HG03521 (cell line): Measurements from ENCODE around the gene OSBPL9.
"Not testable (repeated sequence)": the region's sequence is repeated elsewhere in the genome, so short reads cannot be mapped to it uniquely, and the experiment has no call there.

Experiments used
- ATAC-seq: cut with Tn5 transposase; IDR thresholded peaks from one replicate; pipeline ENCODE4 v1.9.1; 2021; ENCODE audit warnings: mild to moderate bottlenecking, moderate library complexity; ENCODE audit not compliant: unreplicated experiment

The OSBPL9 gene

DNA sequence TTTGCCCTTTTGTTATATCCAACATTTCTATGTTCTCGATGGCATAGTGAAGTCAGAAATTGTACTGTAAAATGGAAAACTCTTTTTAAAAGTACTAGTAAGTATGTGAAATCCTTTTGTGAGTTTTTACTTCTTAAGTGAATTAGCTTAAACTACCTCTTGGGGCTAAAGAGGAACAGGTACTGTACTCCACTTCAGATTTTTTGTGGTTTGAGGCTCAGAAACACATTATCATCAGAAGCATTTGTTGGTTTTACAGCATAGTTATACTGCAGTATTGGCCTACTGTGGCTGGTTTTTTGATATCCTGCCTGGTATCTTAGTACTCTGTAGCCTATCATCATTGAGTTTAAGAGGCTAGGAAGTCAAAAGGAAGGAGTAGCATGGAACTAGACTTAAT lies 144.5 kb downstream of the OSBPL9 start:
- no peak for ATAC-seq

DNA sequence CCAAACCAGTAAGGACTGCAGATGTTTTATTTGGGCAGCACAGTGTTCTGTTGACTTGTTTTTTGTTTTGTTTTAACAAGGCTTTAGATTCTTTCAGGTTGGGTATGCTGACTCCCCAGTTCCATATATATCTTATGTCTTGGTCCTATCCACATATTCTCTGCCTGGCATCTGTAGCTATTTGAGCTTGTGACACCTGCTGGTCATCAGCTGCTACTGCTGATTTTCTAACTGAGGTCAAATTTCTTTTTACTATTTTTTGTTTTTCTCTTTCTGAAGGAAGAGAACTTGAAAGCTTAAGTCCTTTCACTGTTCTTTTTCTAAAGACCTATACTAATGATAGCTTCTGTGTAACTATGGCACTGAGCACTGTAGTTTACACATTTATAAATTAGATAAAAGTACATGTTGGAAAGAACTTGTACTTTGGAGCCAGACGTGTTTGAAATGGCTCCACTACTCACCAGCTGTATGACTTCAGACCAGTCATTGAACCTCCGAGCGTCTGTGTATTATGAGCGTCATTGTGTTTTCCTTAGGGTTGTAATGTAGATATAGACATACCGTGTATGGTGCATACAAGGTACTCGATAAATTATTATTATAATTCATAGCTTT lies 152.2 kb downstream of the OSBPL9 start:
- no peak for ATAC-seq

DNA sequence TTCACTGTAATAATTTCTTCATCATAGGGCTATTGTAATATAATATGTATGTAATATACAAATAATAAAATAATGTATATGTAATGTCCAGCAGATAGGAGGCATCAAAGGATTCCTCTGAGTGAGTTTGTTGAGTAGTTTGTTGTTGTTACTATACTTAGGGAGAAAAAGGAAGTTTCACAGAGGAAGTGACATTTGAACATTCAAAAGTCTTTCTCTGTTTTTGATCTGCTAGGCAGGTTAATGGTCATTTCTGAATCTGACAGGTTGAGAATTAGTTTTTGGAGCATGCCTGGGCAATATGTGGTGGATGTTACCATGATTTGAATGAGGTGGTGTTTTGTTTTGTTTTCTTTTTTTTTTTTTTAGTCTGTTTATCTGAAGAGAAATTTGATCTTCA lies 159.5 kb downstream of the OSBPL9 start:
- no peak for ATAC-seq

DNA sequence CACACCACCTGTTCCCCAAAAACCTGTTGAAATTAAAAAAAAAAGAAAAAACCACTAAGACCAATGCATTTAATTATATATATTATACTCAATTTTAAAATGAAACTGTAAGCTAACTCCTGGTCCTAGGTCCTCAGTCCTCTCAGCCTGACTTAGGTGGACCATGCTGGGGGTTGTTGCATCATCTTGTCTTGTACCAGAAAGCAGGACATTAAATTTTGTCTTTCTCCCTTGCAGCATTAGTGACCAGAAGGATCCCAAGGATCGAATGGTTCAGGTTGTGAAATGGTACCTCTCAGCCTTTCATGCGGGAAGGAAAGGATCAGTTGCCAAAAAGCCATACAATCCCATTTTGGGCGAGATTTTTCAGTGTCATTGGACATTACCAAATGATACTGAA lies 164.0 kb downstream of the OSBPL9 start:
- no peak for ATAC-seq

DNA sequence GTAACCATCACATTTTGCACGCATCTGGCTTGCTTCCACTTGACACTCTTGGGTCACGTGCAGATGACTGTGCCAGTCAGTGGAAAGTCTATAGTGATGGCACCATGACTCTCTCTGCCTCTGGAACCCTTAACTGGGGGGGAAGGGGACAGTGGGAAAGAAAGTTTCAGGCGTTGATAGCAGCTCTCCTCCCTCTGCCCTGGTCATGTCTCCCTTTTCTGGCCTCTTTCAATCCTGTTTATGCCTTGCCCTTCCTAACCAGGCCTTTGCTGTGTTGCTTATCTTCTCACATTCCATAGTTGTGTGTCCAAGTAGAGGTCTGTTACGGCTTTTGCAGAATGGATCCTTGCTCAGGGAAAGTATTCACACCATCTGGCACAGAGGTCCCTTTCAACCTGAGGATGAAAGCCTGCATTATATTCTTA lies 168.1 kb downstream of the OSBPL9 start:
- no peak for ATAC-seq

DNA sequence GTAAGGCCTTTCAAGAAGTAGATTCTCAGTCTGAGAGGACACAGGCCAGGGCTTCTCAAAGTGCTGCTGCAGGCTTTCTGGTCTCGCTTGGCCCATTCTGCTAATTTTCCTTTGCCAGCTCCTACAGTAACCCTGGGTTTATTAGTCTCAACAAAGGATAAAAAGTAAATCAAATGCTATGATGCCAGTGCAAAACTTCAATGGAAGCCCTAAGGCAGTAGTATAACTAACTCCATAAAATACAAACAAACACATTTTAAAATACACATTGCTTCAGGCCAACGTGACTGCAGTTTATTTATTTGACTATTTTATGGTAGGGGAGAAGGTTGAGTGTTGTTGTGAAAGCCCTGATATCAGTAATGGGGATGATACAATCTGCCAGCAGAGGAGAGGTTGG lies 172.0 kb downstream of the OSBPL9 start:
- ATAC-seq: no peak

DNA sequence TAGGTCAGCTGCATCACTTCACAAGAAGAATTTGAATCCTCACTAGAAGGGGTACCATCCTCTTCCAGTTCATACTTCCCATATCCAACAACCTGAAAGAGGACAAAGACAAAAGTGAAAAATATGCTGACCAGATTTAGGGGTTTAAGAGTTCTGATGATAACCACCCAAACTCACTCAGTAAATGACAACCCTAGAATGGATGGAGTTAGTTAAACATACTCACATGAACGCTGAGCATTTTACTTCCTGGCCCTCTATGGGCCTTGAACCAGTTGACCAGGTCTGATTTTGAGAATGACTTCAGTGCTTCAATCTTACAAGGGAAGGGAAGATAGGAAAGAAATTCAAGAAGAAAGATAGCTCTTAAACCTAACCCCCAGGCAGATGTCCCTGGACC lies 172.4 kb downstream of the OSBPL9 start:
- ATAC-seq: no peak

DNA sequence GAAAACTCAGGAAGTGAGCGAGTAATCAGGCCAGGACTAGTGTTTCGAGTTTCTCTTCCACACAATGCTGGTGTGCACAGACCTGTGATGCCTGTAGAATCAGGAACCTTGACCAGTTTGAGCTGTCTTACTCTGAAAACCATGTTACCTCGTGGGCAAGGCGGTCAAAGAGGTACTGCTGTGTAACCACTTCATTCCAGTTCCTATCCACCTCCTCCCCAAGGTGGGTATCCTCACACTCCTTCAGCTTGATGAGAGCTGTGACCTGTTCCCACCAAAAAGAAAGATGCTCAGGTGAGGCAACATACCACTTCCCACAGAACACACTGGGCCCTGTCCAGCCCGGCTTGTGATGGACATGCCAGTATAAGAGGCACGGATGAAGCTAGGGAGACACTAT lies 173.5 kb downstream of the OSBPL9 start:
- ATAC-seq: no peak

DNA sequence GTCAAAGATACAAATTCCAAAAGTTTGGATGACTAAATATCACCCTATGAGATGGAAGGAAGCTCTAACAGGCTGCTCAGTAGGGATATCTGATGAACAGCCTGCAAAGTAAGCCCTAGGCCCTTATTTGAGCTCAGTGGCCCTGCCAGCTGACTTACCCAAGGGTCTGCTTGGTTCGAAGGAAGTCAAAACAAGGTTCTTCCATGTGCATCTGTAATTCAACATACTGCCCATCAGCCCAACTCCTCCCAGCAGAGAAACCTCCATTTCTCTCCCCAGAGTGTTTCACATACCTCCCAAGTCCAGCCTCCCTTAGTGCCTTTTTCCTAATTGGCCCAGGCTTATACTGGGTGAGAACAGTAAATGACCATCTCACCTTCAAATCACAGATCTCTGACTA lies 175.0 kb downstream of the OSBPL9 start:
- no peak for ATAC-seq

DNA sequence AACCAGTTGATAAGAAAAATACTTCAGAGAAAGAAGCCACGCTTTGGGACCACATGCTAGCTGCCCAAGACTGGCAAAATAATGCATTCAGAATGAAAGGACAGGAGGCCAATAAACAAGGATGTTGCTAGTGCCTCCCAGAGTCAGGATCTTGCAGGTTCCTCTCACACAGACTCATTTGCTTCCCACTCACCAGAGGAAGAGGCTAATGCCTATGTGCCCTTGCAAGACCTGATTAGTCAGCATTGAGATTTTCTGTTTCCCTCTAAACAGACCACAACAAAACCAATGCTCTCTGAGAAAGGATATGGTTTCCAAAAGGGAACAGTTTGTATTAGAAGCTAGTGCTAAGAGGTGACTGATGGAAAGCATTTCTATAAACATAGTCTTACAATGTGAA lies 176.0 kb downstream of the OSBPL9 start:
- ATAC-seq: no peak

DNA sequence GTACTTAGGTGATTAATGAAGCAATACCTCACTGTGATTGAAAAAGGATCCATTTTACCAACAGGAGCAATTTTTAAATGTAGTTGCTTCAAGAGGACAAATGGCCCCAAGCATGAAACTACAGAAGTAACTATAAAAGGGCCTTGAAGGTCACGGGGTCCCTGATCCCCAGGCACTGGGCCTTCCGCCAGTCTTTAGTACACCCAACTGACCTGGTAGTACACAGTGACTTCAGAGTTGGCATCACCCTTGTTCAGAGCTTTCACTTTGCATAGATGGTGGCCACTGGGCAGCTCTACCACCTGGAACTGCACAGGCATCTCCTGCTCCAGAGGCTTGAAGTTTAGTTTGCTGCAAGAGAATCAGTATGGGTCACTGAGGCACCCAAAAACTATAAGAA lies 177.4 kb downstream of the OSBPL9 start:
- no peak for ATAC-seq

DNA sequence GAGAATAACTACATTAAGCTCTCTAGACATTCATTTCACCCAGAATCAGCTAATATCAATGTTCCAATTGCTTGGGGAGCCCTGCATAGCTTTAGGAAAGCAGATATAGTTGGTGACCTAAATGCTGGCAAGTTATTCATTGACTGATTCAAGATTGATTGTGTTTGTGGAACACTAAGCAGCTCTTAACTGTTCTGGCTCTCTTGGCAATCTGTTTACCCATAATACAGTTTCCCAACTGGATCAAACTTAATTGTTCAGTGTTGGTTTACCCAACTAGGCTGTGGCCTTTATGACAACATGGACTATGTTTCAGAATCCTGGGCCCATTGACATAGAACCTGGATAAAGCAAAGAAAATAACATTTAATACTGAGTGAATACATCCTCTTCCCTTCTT lies 178.0 kb downstream of the OSBPL9 start:
- ATAC-seq: no peak

DNA sequence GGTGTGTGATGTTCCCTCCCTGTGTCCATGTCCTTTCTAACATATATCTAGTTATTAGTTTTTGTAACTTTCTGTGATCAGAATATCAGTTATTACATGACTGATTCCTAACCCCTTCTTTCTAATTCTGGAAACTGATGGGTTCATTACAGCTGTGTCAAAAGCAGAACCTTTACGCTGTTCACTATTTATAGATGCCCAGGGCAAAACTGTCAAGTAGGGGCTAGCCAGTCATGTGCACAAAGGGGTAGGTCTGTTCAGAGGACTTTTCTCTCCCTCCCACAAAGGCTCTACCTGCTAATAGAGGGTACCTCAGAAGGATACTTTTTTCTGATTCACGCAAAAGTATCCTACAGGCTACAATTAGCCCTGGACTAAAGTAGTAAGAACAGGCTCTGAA lies 182.5 kb downstream of the OSBPL9 start:
- ATAC-seq: no peak

DNA sequence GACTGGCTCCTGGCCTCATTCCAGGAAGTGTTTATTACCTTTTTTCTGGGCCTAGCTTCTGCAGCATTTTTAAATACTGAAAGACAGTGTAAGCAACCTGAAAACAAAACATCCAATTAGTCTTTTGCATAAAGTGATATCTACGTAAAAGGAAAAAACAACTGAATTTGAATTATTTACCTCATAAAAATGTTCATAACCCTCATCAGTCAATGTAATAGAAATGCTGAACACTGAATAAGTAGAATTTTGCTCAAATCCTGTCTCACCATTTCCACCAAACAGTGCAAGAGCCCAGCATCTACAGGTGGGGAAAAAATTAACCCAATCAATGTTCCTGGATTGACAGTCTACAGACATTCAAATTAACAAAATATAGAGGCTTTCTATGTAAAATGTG lies 197.6 kb downstream of the OSBPL9 start:
- no peak for ATAC-seq

DNA sequence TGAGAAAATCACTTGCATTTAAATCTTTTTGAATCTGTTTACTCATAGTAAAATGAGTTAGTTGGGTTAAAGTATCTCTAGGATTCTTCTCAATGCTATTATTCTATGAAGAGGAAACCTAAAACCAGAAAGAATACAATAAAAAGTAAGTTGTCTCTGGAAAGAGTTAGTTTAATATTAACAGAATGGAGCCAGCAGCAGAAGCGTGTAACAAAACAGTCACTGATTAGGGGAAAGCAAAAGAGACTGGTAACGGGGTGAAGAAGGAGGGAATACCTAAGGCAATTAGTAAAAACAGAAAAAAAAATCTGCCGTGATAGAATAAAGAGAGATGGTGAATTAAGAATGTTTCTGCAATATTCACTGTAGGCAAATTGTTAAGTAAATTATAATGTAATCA lies 201.6 kb downstream of the OSBPL9 start:
- no peak for ATAC-seq

DNA sequence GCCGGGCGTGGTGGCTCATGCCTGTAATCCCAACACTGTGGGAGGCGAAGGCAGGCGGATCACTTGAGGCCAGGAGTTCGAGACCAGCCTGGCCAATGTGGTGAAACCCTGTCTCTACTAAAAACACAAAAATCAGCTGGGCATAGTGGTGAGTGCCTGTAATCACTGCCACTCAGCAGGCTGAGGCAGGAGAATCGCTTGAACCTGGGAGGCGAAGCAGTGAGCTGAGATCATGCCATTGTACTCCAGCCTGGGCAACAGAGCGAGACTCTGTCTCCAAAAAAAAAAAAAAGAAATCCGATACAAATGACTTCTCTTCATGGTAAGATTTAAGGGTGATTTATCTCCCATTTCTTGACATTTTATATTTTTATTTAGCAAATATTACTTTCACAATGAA lies 202.1 kb downstream of the OSBPL9 start:
- not testable (repeated sequence) for ATAC-seq

DNA sequence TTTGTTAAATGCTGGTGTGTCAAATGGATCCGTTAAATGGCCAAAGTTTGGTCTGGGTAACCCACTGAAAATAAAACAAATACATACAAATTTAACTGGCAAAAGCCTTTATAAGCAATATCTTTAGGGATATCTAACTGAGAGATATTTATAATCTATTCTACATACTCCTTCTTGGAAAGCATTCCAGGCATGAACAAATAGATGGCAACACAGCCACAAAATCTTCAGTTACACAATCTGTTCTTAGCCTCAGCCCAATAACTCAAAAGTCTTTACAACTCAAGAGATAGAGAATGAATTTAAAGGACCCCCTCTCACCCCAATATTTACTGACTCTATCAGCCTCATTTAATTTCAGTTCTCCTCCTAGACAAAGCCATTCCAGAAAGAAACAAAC lies 202.9 kb downstream of the OSBPL9 start:
- ATAC-seq: no peak

DNA sequence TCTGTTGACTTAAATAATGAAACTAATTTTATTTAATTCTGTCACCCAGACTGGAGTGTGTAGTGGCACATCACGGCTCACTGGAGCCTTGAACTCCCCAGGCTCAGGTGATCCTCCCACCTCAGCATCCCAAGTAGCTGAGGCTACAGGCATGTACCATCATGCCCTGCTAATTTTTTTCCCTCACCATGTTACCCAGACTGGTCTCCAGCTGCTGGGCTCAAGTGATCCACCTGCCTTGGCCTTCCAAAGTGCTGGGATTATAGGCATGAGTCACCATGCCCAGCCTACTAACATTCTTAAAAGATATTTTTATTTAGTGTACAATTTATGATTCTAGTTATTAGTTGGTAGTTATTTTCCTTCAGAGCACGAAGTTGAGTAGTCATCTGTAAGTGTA lies 212.2 kb downstream of the OSBPL9 start:
- no peak for ATAC-seq

DNA sequence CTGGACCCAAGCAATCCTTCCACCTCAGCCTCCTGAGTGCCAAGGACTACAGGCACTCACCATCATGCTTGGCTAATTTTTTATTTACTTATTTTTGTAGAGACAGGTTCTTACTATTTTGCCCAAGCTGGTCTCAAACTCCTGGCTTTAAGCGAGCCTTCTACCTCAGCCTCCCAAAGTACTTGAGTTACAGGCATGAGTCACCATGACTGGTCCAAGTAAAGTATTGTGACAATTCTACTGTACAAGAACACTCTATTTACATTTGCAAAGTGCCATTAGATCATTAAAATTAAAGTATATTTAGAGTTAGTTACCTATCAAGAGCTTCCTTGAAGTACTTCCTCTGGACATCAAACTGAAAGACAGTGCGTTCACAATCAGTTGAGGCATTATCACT lies 216.8 kb downstream of the OSBPL9 start:
- ATAC-seq: no peak

DNA sequence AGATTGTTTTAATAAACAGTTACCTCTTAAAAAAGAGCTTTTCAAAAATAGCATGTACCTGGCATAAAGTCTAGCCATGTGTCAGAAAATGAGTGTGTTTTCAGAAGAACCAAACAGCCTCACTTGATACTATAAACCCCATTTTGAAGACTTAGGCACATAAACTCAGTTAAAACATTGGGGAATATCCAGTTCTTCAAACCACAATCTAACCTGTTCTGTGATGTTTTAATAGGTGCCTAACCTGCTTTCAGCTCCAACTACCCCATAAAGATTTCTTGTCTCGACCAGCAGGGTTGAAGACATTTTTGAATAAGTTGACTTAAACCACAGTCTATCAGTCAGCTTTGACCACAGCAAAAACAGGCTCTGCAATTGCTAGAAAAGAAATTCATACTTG lies 220.4 kb downstream of the OSBPL9 start:
- no peak for ATAC-seq
